ENCODE measurements around the gene MYB. TPM values are rescaled to one million over a fixed set of nuclear protein-coding genes. Genes with fewer than 3 reads are reported as not detected.

The MYB gene
- total and polyA plus RNA-seq, 2 experiments from 2014 or later, result 0.21 to 0.51 TPM

DNA sequence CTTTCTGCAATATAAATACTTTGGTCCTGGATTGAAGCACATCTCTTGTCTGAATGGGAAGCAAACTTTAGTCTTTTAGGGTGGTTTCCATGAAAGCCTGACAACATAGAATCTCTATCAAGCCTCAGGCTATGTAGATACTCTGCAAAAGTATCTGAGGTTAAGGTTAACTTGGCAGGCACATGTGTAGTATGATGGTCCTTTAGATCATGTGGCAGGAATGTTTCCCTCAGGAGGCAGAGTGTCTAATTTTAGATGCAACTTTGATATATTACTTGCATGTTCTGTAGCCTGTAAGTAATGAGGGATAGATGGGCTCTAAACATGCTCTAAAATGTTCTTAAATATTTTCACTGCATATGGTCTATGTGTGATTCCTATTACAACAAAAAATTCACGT is 8.2 kb downstream of the MYB start:
- no peak overlapping the region for H3K4me3 ChIP-seq
- H3K4me1 ChIP-seq (ENCODE audit: low read depth), result no peaks in the 10 kb centered on the region
- H3K36me3 ChIP-seq, result no peaks in the 10 kb centered on the region
- H3K27ac ChIP-seq, result no peak overlapping the region
- peaks cover 26% of the 10 kb centered on the region for H3K27me3 ChIP-seq
- no peaks in the 10 kb centered on the region for H3K9me3 ChIP-seq (ENCODE audit: low read depth)
- no peak for DNase-seq (ENCODE audit: low read depth in 1 of 2, low spot score in 1 of 2)
- TF ChIP-seq, protein P1, sequence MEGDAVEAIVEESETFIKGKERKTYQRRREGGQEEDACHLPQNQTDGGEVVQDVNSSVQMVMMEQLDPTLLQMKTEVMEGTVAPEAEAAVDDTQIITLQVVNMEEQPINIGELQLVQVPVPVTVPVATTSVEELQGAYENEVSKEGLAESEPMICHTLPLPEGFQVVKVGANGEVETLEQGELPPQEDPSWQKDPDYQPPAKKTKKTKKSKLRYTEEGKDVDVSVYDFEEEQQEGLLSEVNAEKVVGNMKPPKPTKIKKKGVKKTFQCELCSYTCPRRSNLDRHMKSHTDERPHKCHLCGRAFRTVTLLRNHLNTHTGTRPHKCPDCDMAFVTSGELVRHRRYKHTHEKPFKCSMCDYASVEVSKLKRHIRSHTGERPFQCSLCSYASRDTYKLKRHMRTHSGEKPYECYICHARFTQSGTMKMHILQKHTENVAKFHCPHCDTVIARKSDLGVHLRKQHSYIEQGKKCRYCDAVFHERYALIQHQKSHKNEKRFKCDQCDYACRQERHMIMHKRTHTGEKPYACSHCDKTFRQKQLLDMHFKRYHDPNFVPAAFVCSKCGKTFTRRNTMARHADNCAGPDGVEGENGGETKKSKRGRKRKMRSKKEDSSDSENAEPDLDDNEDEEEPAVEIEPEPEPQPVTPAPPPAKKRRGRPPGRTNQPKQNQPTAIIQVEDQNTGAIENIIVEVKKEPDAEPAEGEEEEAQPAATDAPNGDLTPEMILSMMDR (IDR thresholded peaks at IDR 0.05; ENCODE audit: low read depth, low read length), result no peak

DNA sequence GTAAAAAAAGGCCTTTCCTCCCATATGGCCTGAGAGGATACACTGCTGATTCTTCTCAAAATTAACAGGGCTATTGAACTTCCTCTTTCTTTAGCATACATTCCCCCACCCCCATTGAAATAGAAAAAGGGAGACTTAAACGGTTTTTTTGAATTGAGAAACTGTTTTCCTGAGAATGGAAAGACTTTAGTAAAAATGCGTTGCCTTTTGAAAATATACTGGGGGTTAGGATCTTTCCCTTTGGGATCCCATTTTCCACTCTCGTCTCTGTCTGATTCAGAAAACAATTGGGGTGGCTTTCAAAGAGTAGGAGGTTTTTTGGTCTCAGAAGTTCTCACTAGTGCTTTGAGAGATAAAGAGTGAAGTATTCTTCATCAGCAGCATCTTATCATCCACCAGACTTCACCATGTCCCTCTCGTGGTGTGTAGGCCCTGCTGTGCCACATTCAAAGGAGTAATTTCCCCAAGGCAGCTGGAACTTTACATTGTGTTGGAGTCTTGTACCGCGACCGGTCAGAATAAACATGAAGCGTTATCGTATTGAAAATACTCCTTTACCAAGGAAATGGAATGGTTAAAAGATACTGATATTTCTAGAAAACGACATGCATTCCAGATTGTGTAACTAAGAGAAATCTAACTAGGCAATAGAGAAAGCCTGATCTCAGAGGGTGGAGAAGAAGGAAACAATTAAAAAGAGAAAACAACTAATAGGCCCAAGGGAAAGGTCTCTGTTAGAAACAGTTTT is 10.6 kb downstream of the MYB start:
- TF ChIP-seq, protein P1 (IDR thresholded peaks at IDR 0.05; ENCODE audit: low read depth, low read length), result no peak
- Histone ChIP-seq H3K27ac (no peak overlapping the region), H3K9me3 (ENCODE audit: low read depth) (no peaks in the 10 kb centered on the region)

DNA sequence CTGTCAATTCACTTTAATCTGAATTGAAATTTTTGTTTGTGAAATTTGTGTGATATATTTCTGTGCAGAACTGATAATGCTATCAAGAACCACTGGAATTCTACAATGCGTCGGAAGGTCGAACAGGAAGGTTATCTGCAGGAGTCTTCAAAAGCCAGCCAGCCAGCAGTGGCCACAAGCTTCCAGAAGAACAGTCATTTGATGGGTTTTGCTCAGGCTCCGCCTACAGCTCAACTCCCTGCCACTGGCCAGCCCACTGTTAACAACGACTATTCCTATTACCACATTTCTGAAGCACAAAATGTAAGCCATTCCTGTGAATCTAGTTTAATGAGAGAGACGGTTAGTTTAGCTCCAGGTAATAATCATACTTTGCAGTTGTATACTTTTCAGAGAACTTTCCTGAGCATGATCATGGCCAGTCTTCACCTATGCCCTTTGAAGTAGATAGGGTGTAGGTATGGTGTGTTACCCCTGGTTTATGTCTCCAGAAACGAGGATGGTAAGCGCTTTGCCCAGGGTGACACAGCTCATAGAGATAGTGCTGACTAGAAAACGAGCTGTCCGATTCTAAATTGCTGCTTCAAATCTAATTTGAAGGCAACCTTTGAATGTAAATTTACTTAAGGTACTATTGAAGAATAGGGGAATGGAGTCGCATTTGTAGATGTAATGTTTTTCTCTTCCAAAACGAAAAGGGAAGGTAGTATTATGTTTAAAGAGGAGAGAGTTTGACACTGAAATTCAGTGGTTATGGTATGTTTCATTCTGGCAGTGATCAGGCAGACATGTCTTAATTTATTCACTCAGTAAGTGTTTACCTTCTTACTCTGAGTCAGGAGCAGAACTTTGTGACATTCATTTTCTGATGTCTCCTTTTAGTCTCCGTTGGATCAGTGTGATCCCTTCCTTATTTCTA is 11.4 kb downstream of the MYB start:
- H3K4me3 ChIP-seq, result no peak overlapping the region
- H3K27me3 ChIP-seq, result no peaks in the 10 kb centered on the region
- H3K4me1 ChIP-seq (ENCODE audit: low read depth), result no peaks in the 10 kb centered on the region
- TF ChIP-seq, protein P1 (IDR thresholded peaks at IDR 0.05; ENCODE audit: low read depth, low read length), result no peak
- no peaks in the 10 kb centered on the region for H3K9me3 ChIP-seq (ENCODE audit: low read depth)
- no peak overlapping the region for H3K27ac ChIP-seq
- DNase-seq (ENCODE audit: low read depth in 1 of 2, low spot score in 1 of 2), result no peak
- no peaks in the 10 kb centered on the region for H3K36me3 ChIP-seq

More for the DNA sequence above, 10.6 kb downstream of the MYB start:
- H3K4me1 ChIP-seq (ENCODE audit: low read depth), result no peaks in the 10 kb centered on the region
- no peak for DNase-seq (ENCODE audit: low read depth in 1 of 2, low spot score in 1 of 2)
- no peaks in the 10 kb centered on the region for H3K36me3 ChIP-seq
- no peak overlapping the region for H3K4me3 ChIP-seq
- H3K27me3 ChIP-seq, result peaks cover 4% of the 10 kb centered on the region

DNA sequence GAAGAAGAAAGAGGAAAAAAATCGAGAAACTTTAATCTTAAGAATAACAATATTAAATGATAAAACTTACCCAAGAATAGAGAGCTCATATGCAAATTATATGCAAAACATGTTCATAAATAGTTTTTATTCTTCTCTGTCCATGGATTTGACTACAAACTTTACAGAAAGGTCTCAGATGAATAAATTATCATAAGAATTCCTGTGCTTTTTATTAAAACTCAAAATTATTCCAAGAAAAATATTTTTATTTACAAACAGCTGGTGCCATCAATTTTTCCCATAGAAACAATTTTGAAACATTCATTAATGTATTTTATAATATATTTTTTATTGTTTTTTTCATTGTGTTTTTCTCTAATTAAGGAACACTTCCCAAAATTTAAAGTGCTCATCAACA is 12.1 kb downstream of the MYB start:
- no peak overlapping the region for H3K4me3 ChIP-seq
- H3K9me3 ChIP-seq (ENCODE audit: low read depth), result no peaks in the 10 kb centered on the region
- TF ChIP-seq, protein P1 (IDR thresholded peaks at IDR 0.05; ENCODE audit: low read depth, low read length), result no peak
- H3K27me3 ChIP-seq, result no peaks in the 10 kb centered on the region
- DNase-seq (ENCODE audit: low read depth in 1 of 2, low spot score in 1 of 2), result no peak
- H3K36me3 ChIP-seq, result no peaks in the 10 kb centered on the region
- H3K4me1 ChIP-seq (ENCODE audit: low read depth), result no peaks in the 10 kb centered on the region
- H3K27ac ChIP-seq, result no peak overlapping the region

DNA sequence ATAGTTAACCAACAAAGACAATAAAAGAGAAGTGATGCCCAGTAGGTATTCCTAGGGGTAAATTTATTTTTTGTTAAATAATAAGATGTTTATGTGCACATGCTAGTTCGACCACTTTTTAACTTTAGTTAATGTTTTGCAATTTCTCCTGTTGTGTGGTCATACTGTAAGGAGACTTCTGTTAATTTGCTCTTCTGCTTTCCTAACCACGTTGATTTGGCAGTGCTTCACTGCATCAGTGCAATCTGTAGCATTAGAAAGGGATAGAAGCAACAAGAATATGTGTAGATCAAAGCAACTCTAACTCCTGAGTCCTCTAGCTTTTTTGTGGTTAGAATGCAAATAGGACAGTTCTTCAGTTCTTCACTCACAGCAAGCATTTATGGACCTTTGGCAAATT is 13.9 kb downstream of the MYB start:
- no peaks in the 10 kb centered on the region for H3K9me3 ChIP-seq (ENCODE audit: low read depth)
- H3K36me3 ChIP-seq, result no peaks in the 10 kb centered on the region
- peak in 1 of 2 donors; percentile 24 for DNase-seq (ENCODE audit: low read depth in 1 of 2, low spot score in 1 of 2)
- H3K4me1 ChIP-seq (ENCODE audit: low read depth), result no peaks in the 10 kb centered on the region
- TF ChIP-seq, protein P1 (IDR thresholded peaks at IDR 0.05; ENCODE audit: low read depth, low read length), result no peak
- no peak overlapping the region for H3K4me3 ChIP-seq
- H3K27me3 ChIP-seq, result no peaks in the 10 kb centered on the region
- no peak overlapping the region for H3K27ac ChIP-seq
